K562 (cell line): ENCODE measurements around the gene SEZ6L. TPM values are rescaled to one million over a fixed set of nuclear protein-coding genes. Genes with fewer than 3 reads are reported as not detected.

Experiments
- CCAR2 ChIP-seq: fragments of 200-400 bp; formaldehyde crosslinking; IDR thresholded peaks from 2 replicates; pipeline ENCODE4 v1.6.1; 2017; ENCODE audit warnings: mild to moderate bottlenecking, low read depth, low read length
- EP300 ChIP-seq: IDR thresholded peaks from 2 replicates; pipeline ENCODE4 v1.6.1; 2012; ENCODE audit warnings: low read length, improper control_type of control experiment
- FOXK2 ChIP-seq, 2 experiments: fragments of 450-650 bp; IDR thresholded peaks in 1 of 2; conservative IDR thresholded peaks in 1 of 2; 2 replicates each; pipeline ENCODE4 v1.6.1; 2016; ENCODE audit warnings: low read depth in 2 of 2, mild to moderate bottlenecking in 1 of 2
- KLF6 ChIP-seq: fragments of 250-450 bp; sonication (Bioruptor Pico); IDR thresholded peaks from 2 replicates; pipeline ENCODE4 v1.4.0; 2020; ENCODE audit warnings: mild to moderate bottlenecking, moderate library complexity, borderline replicate concordance
- MBD2 ChIP-seq: sonication (generic); IDR thresholded peaks from 2 replicates; pipeline ENCODE4 v1.6.1; 2016; ENCODE audit warnings: low read depth, borderline replicate concordance
- POLR3A ChIP-seq: IDR thresholded peaks from 2 replicates; pipeline ENCODE4 v1.6.1; 2011; ENCODE audit warnings: borderline replicate concordance, mild to moderate bottlenecking, moderate library complexity; ENCODE audit not compliant: insufficient read length, insufficient read depth; ENCODE audit errors: extremely low read depth
- SAP30 ChIP-seq: fragments of 200-600 bp; sonication (generic); IDR thresholded peaks from 2 replicates; pipeline ENCODE4 v1.6.1; 2012; ENCODE audit warnings: borderline replicate concordance, low read depth, mild to moderate bottlenecking, moderate library complexity, low read length, control low read depth, inconsistent platforms; ENCODE audit not compliant: insufficient read depth, poor library complexity, severe bottlenecking
- SMAD3 ChIP-seq: fragments of 450-650 bp; formaldehyde crosslinking; conservative IDR thresholded peaks from 2 replicates; pipeline ENCODE4 v1.4.0; 2020; ENCODE audit warnings: mild to moderate bottlenecking
- STAG1 ChIP-seq: sonication (generic); formaldehyde crosslinking; IDR thresholded peaks from 2 replicates; pipeline ENCODE4 v1.5.0; 2020; ENCODE audit warnings: missing genetic modification reagents, borderline replicate concordance
- TBL1XR1 ChIP-seq, 2 experiments: IDR thresholded peaks; 2 replicates each; pipeline ENCODE4 v1.6.1; 2012; ENCODE audit warnings: improper control_type of control experiment in 2 of 2, low read length in 2 of 2, mild to moderate bottlenecking in 1 of 2
- XRCC3 ChIP-seq: fragments of 450-650 bp; IDR thresholded peaks from 2 replicates; pipeline ENCODE4 v1.6.1; 2017; ENCODE audit warnings: mild to moderate bottlenecking, moderate library complexity
- ZNF444 ChIP-seq: fragments of 250-450 bp; sonication (Bioruptor Pico); IDR thresholded peaks from 2 replicates; pipeline ENCODE4 v1.4.0; 2020; ENCODE audit warnings: mild to moderate bottlenecking, moderate library complexity
- polyA plus RNA-seq, 8 experiments: library from polyadenylated mRNA; depleted of rRNA in 4 of 8; stranded (reverse) in 5 of 8; unstranded in 3 of 8; fragments of >200 nt; fragmentation: Nextera tagmentation in 2 of 8; fragmentation: Illumina TruSeq in 1 of 8; extraction: Ambion mirVana in 2 of 8; extraction: Trizol in 1 of 8; gene quantifications; 2 replicates each; pipeline versions ENCODE4 v1.2.1 to v1.2.3, GENCODE V29; 2011 to 2014; ENCODE audit warnings: inconsistent platforms in 1 of 8, missing spikeins in 1 of 8
- total RNA-seq, 7 experiments: library from RNA; depleted of rRNA in 6 of 7; stranded (reverse); fragments of >200 nt in 6 of 7; fragmentation: Illumina TruSeq in 2 of 7; extraction: Trizol in 2 of 7; gene quantifications; 2 replicates each; pipeline versions ENCODE4 v1.2.1 to v1.2.3, GENCODE V29; 2011 to 2021; ENCODE audit warnings: low replicate concordance in 1 of 7
- TF ChIP-seq, protein P1 (sequence below): fragments of 250-450 bp; sonication (Bioruptor Pico); IDR thresholded peaks from 2 replicates; pipeline ENCODE4 v1.4.0; 2020; ENCODE audit warnings: mild to moderate bottlenecking, moderate library complexity, borderline replicate concordance
- TF ChIP-seq, protein P2 (sequence below): fragments of 250-450 bp; sonication (Bioruptor Pico); IDR thresholded peaks from 2 replicates; pipeline ENCODE4 v1.8.0; 2022; ENCODE audit warnings: moderate library complexity, mild to moderate bottlenecking, inconsistent platforms
- TF ChIP-seq, protein P3 (sequence below): sonication (generic); formaldehyde crosslinking; IDR thresholded peaks from 2 replicates; pipeline ENCODE4 v1.8.1; 2023; ENCODE audit warnings: mild to moderate bottlenecking, missing genetic modification reagents, moderate library complexity
- TF ChIP-seq, protein P4 (sequence below): sonication (generic); formaldehyde crosslinking; IDR thresholded peaks from 2 replicates; pipeline ENCODE4 v1.8.0; 2023; ENCODE audit warnings: missing genetic modification reagents, mild to moderate bottlenecking, borderline replicate concordance

Gene SEZ6L
- total and polyA plus RNA-seq, 9 of the 15 experiments (the other 6 are each of a cell fraction or from before 2014, with no cell fraction given), result not detected

DNA sequence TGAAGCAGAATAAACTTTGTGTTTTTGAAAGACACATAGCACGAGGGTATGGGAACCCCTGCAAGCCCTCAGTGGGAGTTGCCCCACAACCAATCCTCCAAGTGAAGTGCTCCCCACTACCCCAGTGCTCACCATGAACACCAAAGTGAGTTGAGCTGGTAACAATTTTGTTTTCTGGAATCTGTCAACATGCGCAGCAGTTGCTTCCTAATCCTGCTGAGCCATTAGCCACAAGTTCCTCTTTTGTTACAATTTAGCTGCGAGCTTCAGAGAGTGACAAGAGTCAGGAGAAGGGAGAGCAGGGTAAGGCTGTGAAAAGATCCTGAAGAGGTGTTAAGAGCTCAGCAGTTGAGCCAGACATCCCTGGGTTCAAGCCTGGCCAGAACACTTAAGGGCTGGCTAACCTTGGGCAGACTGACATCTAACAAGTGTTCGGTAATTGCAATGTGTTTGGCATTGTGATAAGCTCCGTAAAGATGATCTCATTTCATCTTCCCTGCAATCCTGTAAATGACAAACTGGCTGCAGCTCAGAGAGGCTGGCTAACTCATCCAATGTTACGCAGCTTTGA is 235.7 kb downstream of the SEZ6L start (continued):
- TF ChIP-seq, protein P1, sequence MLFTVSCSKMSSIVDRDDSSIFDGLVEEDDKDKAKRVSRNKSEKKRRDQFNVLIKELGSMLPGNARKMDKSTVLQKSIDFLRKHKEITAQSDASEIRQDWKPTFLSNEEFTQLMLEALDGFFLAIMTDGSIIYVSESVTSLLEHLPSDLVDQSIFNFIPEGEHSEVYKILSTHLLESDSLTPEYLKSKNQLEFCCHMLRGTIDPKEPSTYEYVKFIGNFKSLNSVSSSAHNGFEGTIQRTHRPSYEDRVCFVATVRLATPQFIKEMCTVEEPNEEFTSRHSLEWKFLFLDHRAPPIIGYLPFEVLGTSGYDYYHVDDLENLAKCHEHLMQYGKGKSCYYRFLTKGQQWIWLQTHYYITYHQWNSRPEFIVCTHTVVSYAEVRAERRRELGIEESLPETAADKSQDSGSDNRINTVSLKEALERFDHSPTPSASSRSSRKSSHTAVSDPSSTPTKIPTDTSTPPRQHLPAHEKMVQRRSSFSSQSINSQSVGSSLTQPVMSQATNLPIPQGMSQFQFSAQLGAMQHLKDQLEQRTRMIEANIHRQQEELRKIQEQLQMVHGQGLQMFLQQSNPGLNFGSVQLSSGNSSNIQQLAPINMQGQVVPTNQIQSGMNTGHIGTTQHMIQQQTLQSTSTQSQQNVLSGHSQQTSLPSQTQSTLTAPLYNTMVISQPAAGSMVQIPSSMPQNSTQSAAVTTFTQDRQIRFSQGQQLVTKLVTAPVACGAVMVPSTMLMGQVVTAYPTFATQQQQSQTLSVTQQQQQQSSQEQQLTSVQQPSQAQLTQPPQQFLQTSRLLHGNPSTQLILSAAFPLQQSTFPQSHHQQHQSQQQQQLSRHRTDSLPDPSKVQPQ (CRISPR knock-in tag), result no peak
- TF ChIP-seq KLF6 (CRISPR knock-in tag) (no peak), SAP30 (no peak), SMAD3 (no peak), MBD2 (peak; percentile 56; the same call in 1 of the 2 replicates), POLR3A (no peak), FOXK2 (conservative IDR thresholded peaks at IDR 0.05 in 1 of 2, IDR thresholded peaks at IDR 0.05 in 1 of 2; ENCODE audit: low read depth in 2 of 2) (peak; percentile 87 to 88), STAG1 (CRISPR knock-in tag) (no peak), XRCC3 (no peak), EP300 (peak; percentile 96), TBL1XR1 (IDR thresholded peaks at IDR 0.05; ENCODE audit: low read length in 2 of 2) (peak; percentile 39 to 83; a peak in 2 of 4 replicates), CCAR2 (no peak), ZNF444 (CRISPR knock-in tag) (no peak)
- TF ChIP-seq, protein P2, sequence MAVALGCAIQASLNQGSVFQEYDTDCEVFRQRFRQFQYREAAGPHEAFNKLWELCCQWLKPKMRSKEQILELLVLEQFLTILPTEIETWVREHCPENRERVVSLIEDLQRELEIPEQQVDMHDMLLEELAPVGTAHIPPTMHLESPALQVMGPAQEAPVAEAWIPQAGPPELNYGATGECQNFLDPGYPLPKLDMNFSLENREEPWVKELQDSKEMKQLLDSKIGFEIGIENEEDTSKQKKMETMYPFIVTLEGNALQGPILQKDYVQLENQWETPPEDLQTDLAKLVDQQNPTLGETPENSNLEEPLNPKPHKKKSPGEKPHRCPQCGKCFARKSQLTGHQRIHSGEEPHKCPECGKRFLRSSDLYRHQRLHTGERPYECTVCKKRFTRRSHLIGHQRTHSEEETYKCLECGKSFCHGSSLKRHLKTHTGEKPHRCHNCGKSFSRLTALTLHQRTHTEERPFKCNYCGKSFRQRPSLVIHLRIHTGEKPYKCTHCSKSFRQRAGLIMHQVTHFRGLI, result no peak
- TF ChIP-seq, protein P3, sequence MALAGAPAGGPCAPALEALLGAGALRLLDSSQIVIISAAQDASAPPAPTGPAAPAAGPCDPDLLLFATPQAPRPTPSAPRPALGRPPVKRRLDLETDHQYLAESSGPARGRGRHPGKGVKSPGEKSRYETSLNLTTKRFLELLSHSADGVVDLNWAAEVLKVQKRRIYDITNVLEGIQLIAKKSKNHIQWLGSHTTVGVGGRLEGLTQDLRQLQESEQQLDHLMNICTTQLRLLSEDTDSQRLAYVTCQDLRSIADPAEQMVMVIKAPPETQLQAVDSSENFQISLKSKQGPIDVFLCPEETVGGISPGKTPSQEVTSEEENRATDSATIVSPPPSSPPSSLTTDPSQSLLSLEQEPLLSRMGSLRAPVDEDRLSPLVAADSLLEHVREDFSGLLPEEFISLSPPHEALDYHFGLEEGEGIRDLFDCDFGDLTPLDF (CRISPR knock-in tag), result no peak
- TF ChIP-seq, protein P4, sequence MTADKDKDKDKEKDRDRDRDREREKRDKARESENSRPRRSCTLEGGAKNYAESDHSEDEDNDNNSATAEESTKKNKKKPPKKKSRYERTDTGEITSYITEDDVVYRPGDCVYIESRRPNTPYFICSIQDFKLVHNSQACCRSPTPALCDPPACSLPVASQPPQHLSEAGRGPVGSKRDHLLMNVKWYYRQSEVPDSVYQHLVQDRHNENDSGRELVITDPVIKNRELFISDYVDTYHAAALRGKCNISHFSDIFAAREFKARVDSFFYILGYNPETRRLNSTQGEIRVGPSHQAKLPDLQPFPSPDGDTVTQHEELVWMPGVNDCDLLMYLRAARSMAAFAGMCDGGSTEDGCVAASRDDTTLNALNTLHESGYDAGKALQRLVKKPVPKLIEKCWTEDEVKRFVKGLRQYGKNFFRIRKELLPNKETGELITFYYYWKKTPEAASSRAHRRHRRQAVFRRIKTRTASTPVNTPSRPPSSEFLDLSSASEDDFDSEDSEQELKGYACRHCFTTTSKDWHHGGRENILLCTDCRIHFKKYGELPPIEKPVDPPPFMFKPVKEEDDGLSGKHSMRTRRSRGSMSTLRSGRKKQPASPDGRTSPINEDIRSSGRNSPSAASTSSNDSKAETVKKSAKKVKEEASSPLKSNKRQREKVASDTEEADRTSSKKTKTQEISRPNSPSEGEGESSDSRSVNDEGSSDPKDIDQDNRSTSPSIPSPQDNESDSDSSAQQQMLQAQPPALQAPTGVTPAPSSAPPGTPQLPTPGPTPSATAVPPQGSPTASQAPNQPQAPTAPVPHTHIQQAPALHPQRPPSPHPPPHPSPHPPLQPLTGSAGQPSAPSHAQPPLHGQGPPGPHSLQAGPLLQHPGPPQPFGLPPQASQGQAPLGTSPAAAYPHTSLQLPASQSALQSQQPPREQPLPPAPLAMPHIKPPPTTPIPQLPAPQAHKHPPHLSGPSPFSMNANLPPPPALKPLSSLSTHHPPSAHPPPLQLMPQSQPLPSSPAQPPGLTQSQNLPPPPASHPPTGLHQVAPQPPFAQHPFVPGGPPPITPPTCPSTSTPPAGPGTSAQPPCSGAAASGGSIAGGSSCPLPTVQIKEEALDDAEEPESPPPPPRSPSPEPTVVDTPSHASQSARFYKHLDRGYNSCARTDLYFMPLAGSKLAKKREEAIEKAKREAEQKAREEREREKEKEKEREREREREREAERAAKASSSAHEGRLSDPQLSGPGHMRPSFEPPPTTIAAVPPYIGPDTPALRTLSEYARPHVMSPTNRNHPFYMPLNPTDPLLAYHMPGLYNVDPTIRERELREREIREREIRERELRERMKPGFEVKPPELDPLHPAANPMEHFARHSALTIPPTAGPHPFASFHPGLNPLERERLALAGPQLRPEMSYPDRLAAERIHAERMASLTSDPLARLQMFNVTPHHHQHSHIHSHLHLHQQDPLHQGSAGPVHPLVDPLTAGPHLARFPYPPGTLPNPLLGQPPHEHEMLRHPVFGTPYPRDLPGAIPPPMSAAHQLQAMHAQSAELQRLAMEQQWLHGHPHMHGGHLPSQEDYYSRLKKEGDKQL, result no peak
